Measurements from ENCODE around the gene C14orf180. TPM values are rescaled to one million over a fixed set of nuclear protein-coding genes. Genes with fewer than 3 reads are reported as not detected.

The C14orf180 gene
- total RNA-seq, 1 donor from 2014 or later = not detected

DNA sequence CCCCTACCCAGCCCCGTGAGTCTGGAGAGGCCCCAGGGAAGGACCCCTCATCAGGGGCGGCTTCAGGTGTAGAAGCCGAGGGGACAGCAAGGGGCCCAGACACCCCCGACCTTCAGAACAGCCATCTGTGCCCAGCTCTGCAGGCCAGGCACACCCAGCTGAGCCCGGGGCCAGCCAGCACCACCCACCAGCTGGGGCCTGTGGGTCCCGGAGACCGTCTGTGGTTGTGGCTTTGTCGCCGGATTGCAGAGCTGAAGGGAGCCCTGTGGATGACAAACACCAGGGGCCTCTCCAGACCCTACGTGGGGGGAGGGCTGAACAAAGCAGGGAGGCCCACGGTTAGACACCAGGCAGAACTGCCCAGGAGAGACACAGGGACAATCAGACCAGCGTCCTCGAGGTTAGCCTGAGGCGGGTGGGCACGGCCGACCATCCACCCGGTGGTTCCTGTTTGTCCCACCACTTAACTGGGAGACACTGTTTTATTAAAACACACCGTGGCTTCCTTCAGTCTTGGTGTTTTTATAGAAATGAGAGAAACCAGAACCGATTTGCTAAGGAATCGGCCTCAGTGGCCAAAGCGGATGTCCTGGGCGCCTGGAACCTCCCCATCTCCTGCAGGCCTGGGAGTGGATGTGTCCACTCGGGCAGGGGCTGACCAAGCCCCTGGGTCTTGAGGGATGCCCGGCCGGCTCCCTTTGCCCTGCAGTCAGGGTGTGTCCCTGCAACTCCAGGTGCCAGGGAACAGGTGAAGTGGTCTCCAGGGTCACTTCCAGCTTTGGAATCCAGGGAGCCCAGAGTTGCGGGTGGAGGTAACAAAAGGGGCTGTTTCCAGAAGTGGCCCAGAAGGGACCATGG, 10.0 kb downstream of the C14orf180 start:
- TF ChIP-seq, protein P1, sequence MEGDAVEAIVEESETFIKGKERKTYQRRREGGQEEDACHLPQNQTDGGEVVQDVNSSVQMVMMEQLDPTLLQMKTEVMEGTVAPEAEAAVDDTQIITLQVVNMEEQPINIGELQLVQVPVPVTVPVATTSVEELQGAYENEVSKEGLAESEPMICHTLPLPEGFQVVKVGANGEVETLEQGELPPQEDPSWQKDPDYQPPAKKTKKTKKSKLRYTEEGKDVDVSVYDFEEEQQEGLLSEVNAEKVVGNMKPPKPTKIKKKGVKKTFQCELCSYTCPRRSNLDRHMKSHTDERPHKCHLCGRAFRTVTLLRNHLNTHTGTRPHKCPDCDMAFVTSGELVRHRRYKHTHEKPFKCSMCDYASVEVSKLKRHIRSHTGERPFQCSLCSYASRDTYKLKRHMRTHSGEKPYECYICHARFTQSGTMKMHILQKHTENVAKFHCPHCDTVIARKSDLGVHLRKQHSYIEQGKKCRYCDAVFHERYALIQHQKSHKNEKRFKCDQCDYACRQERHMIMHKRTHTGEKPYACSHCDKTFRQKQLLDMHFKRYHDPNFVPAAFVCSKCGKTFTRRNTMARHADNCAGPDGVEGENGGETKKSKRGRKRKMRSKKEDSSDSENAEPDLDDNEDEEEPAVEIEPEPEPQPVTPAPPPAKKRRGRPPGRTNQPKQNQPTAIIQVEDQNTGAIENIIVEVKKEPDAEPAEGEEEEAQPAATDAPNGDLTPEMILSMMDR (IDR thresholded peaks at IDR 0.05; ENCODE audit: insufficient read depth, low read depth, low read length) = no peak
- no peak for TF ChIP-seq EZH2 (IDR thresholded peaks at IDR 0.05; ENCODE audit: insufficient read depth, low read length)
- no peaks in the 10 kb centered on the region for H3K4me1 Mint-ChIP-seq (ENCODE audit: low read depth, unreplicated experiment)
- Histone ChIP-seq H4K20me1 (ENCODE audit: insufficient read depth, low read length) (no peaks in the 10 kb centered on the region), H3K79me2 (ENCODE audit: insufficient read depth, low read length) (no peaks in the 10 kb centered on the region), H3K4me3 (ENCODE audit: insufficient read depth, low read depth, low read length) (no peak overlapping the region), H3K27me3 (ENCODE audit: insufficient read depth, low read length) (no peaks in the 10 kb centered on the region), H2AFZ (ENCODE audit: low read depth, low read length) (no peak overlapping the region), H3K4me1 (ENCODE audit: insufficient read depth, low read length) (no peaks in the 10 kb centered on the region), H3K4me2 (ENCODE audit: low read length) (no peak overlapping the region), H3K36me3 (ENCODE audit: insufficient read depth, low read length) (no peaks in the 10 kb centered on the region), H3K9me3 (ENCODE audit: insufficient read depth, low read depth, low read length) (no peaks in the 10 kb centered on the region), H3K27ac (ENCODE audit: low read depth, low read length) (no peak overlapping the region), H3K9ac (ENCODE audit: low read length) (no peak overlapping the region)
- H3K4me3 Mint-ChIP-seq (ENCODE audit: unreplicated experiment) = no peak overlapping the region
- no peak for DNase-seq (ENCODE audit: low read depth)
- no peaks in the 10 kb centered on the region for H3K9me3 Mint-ChIP-seq (ENCODE audit: unreplicated experiment)
- no peak for FAIRE-seq
- H3K36me3 Mint-ChIP-seq (ENCODE audit: low read depth, unreplicated experiment) = no peaks in the 10 kb centered on the region
- H3K27me3 Mint-ChIP-seq (ENCODE audit: low read depth, unreplicated experiment) = peaks cover 20% of the 10 kb centered on the region
- no peak overlapping the region for H3K27ac Mint-ChIP-seq (ENCODE audit: unreplicated experiment)

DNA sequence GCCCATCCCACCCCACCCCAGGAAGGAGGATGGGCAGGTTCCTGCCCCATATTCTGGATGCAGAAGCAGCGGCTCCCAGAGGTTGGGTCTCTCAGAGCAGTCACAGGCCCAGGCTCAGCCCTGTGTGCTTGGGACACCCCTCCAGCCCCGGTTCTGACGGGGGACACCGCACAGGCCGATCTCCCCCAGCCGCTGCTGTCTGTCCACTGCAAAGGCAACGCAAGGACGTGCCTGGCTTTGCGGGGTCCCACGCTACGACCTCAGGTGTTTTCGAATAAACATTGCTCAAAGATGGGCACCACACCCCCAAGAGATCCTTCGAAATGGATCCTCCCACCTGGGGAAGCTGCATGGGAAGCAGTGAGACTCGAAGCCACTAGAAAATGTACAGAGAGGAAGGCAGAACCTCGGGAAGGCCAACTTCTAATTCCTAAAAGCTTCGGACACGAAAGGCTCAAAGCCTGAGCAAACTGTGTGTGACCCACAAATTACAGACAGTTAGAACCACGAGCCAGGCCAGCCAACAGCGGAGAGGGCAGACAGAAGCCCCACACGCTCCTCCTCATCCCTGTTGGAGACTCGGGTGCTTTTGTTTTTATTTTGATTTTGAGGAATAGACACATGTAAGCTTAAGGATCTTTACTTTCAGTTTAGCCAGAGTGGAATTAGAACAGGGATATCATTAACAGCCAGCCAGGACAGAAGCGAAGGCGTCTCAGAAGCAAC, 10.8 kb downstream of the C14orf180 start:
- H3K4me2 ChIP-seq (ENCODE audit: low read length) = no peak overlapping the region
- H3K27me3 ChIP-seq (ENCODE audit: insufficient read depth, low read length) = no peaks in the 10 kb centered on the region
- no peak overlapping the region for H3K9ac ChIP-seq (ENCODE audit: low read length)
- Mint-ChIP-seq H3K4me1 (ENCODE audit: low read depth, unreplicated experiment) (no peaks in the 10 kb centered on the region), H3K36me3 (ENCODE audit: low read depth, unreplicated experiment) (no peaks in the 10 kb centered on the region), H3K4me3 (ENCODE audit: unreplicated experiment) (no peak overlapping the region), H3K27me3 (ENCODE audit: low read depth, unreplicated experiment) (peaks cover 20% of the 10 kb centered on the region), H3K27ac (ENCODE audit: unreplicated experiment) (no peak overlapping the region), H3K9me3 (ENCODE audit: unreplicated experiment) (no peaks in the 10 kb centered on the region)
- DNase-seq (ENCODE audit: low read depth) (no peak), FAIRE-seq (no peak)
- H3K4me1 ChIP-seq (ENCODE audit: insufficient read depth, low read length) = no peaks in the 10 kb centered on the region
- TF ChIP-seq EZH2 (IDR thresholded peaks at IDR 0.05; ENCODE audit: insufficient read depth, low read length) = no peak
- TF ChIP-seq, protein P1 (IDR thresholded peaks at IDR 0.05; ENCODE audit: insufficient read depth, low read depth, low read length) = no peak
- H3K9me3 ChIP-seq (ENCODE audit: insufficient read depth, low read depth, low read length) = no peaks in the 10 kb centered on the region
- H3K4me3 ChIP-seq (ENCODE audit: insufficient read depth, low read depth, low read length) = no peak overlapping the region
- H3K36me3 ChIP-seq (ENCODE audit: insufficient read depth, low read length) = no peaks in the 10 kb centered on the region
- no peak overlapping the region for H3K27ac ChIP-seq (ENCODE audit: low read depth, low read length)
- no peaks in the 10 kb centered on the region for H3K79me2 ChIP-seq (ENCODE audit: insufficient read depth, low read length)
- H4K20me1 ChIP-seq (ENCODE audit: insufficient read depth, low read length) = no peaks in the 10 kb centered on the region
- no peak overlapping the region for H2AFZ ChIP-seq (ENCODE audit: low read depth, low read length)

Measured in astrocyte (in vitro differentiated cells and primary cell).